GM23338 (cell line): ENCODE results near the gene LDHAL6A. TPM values are rescaled to one million over a fixed set of nuclear protein-coding genes. Genes with fewer than 3 reads are reported as not detected.
A peak's percentile ranks its signal among the peaks of the same experiment; 100 is the strongest.

ENCODE experiments used
- ATAC-seq: fragments of 200-7000 bp; cut with Tn5 transposase; 3 replicates; pipeline ENCODE4 v1.9.1; 2020
- DNase-seq: peaks from one replicate; pipeline ENCODE4 v3.0.0-alpha.2; 2015; ENCODE audit warnings: low spot score
- H2AFZ ChIP-seq: fragments of 200-600 bp; sonication (generic); 2 replicates; pipeline ENCODE4 v1.8.0; 2016; ENCODE audit warnings: antibody characterized with exemption, mild to moderate bottlenecking, moderate library complexity
- H3F3A ChIP-seq: fragments of 200-600 bp; sonication (generic); replicated peaks from 2 replicates; pipeline ENCODE4 v1.8.0; 2017; ENCODE audit warnings: antibody characterized with exemption, mixed run types, low read depth
- H3K27ac ChIP-seq: fragments of 200-600 bp; sonication (generic); 2 replicates; pipeline ENCODE4 v1.6.1; 2016; ENCODE audit warnings: low read depth
- H3K27me3 ChIP-seq: fragments of 200-600 bp; sonication (generic); 2 replicates; pipeline ENCODE4 v1.8.0; 2016; ENCODE audit warnings: mild to moderate bottlenecking, mixed run types, moderate library complexity; ENCODE audit not compliant: insufficient read depth
- H3K36me3 ChIP-seq: fragments of 200-600 bp; sonication (generic); 2 replicates; pipeline ENCODE4 v1.8.0; 2016; ENCODE audit warnings: mild to moderate bottlenecking; ENCODE audit not compliant: insufficient read depth
- H3K4me1 ChIP-seq: fragments of 200-600 bp; sonication (generic); 2 replicates; pipeline ENCODE4 v1.8.0; 2016; ENCODE audit warnings: mild to moderate bottlenecking, moderate library complexity; ENCODE audit not compliant: insufficient read depth
- H3K4me2 ChIP-seq: fragments of 200-600 bp; sonication (generic); 2 replicates; pipeline ENCODE4 v1.7.1; 2017; ENCODE audit warnings: mixed run types
- H3K4me3 ChIP-seq: fragments of 200-600 bp; sonication (generic); 2 replicates; pipeline ENCODE4 v1.6.1; 2016; ENCODE audit warnings: mixed run types
- H3K79me2 ChIP-seq: fragments of 200-600 bp; sonication (generic); replicated peaks from 2 replicates; pipeline ENCODE4 v1.8.0; 2017; ENCODE audit warnings: mild to moderate bottlenecking; ENCODE audit not compliant: insufficient read depth
- H3K9me2 ChIP-seq: fragments of 200-600 bp; sonication (generic); 2 replicates; pipeline ENCODE4 v1.8.0; 2017; ENCODE audit not compliant: insufficient read depth
- H4K20me1 ChIP-seq: fragments of 200-600 bp; sonication (generic); replicated peaks from 2 replicates; pipeline ENCODE4 v1.8.0; 2017; ENCODE audit warnings: mild to moderate bottlenecking; ENCODE audit not compliant: insufficient read depth
- H3K27ac Mint-ChIP-seq: 2 replicates; pipeline ENCODE4 v1.8.0; 2020; ENCODE audit warnings: inconsistent platforms, mild to moderate bottlenecking, moderate library complexity, mixed read lengths
- H3K27me3 Mint-ChIP-seq: 3 replicates; pipeline ENCODE4 v1.8.0; 2022; ENCODE audit warnings: low read depth, mild to moderate bottlenecking, moderate library complexity, mixed read lengths, inconsistent platforms; ENCODE audit not compliant: insufficient read depth, poor library complexity
- H3K36me3 Mint-ChIP-seq: 3 replicates; pipeline ENCODE4 v1.8.0; 2021; ENCODE audit warnings: low read depth, mild to moderate bottlenecking, inconsistent platforms, moderate library complexity, mixed read lengths
- H3K4me1 Mint-ChIP-seq: 3 replicates; pipeline ENCODE4 v1.8.0; 2020; ENCODE audit warnings: mild to moderate bottlenecking, inconsistent platforms, mixed read lengths
- H3K4me3 Mint-ChIP-seq: 3 replicates; pipeline ENCODE4 v1.8.0; 2021; ENCODE audit warnings: moderate library complexity, mild to moderate bottlenecking, inconsistent platforms, mixed read lengths
- H3K9me3 Mint-ChIP-seq: 3 replicates; pipeline ENCODE4 v1.8.0; 2020; ENCODE audit warnings: moderate library complexity, mild to moderate bottlenecking, inconsistent platforms, mixed read lengths
- CREB1 ChIP-seq: fragments of 250-450 bp; sonication (Bioruptor Pico); IDR thresholded peaks from 2 replicates; pipeline ENCODE4 v1.5.0; 2020; ENCODE audit warnings: low read depth, mild to moderate bottlenecking, moderate library complexity
- CTCF ChIP-seq, 2 experiments: fragments of 200-600 bp in 1 of 2; sonication (generic) in 1 of 2; conservative IDR thresholded peaks; 2 replicates each; pipeline versions ENCODE4 v1.5.1 to v1.6.1; 2016 to 2017; ENCODE audit warnings: antibody characterized with exemption in 2 of 2, low read depth in 2 of 2, mild to moderate bottlenecking in 2 of 2, moderate library complexity in 1 of 2
- EZH2phosphoT487 ChIP-seq: fragments of 200-600 bp; sonication (generic); IDR thresholded peaks from one replicate; pipeline ENCODE4 v1.8.1; 2018; ENCODE audit warnings: antibody characterized with exemption; ENCODE audit not compliant: unreplicated experiment
- ZNF462 ChIP-seq: fragments of 250-450 bp; sonication (Bioruptor Pico); IDR thresholded peaks from 2 replicates; pipeline ENCODE4 v1.5.0; 2020; ENCODE audit warnings: mild to moderate bottlenecking, moderate library complexity
- polyA plus RNA-seq: library from polyadenylated mRNA; unstranded; fragments of >200 nt; fragmentation: Nextera tagmentation; extraction: Ambion mirVana; gene quantifications from 2 replicates; pipeline ENCODE4 v1.2.1, GENCODE V29; 2016
- total RNA-seq: library from RNA; depleted of rRNA; stranded (reverse); fragments of >200 nt; shearing (Covaris generic); gene quantifications from 2 replicates; pipeline ENCODE4 v1.2.3, GENCODE V29; 2014
- TF ChIP-seq, protein P1 (sequence below): IDR thresholded peaks from one replicate; pipeline ENCODE4 v1.6.1; 2018; ENCODE audit warnings: antibody characterized with exemption; ENCODE audit not compliant: unreplicated experiment

Gene LDHAL6A
- total and polyA plus RNA-seq, 2 experiments from 2014 or later, result 0.10 to 0.59 TPM

- H3K36me3 Mint-ChIP-seq, result no peaks in the 10 kb centered on the region
- H3K4me1 Mint-ChIP-seq, result no peaks in the 10 kb centered on the region
- Histone ChIP-seq H3F3A (no peaks in the 10 kb centered on the region), H3K27ac (no peak overlapping the region), H3K4me2 (no peak overlapping the region), H3K27me3 (no peaks in the 10 kb centered on the region), H4K20me1 (no peaks in the 10 kb centered on the region), H3K9me2 (no peaks in the 10 kb centered on the region), H2AFZ (0 out of 2 replicates have a peak overlapping the region, but pooled peaks have one; percentile 3), H3K79me2 (no peaks in the 10 kb centered on the region), H3K36me3 (no peaks in the 10 kb centered on the region), H3K4me1 (no peaks in the 10 kb centered on the region), H3K4me3 (no peak overlapping the region)
- H3K27me3 Mint-ChIP-seq, result no peaks in the 10 kb centered on the region
- no peak for DNase-seq
- no peak overlapping the region for H3K4me3 Mint-ChIP-seq
- no peak for ATAC-seq
- no peak overlapping the region for H3K27ac Mint-ChIP-seq
- H3K9me3 Mint-ChIP-seq, result no peaks in the 10 kb centered on the region
- no peak for TF ChIP-seq CTCF (conservative IDR thresholded peaks at IDR 0.05; ENCODE audit: low read depth in 2 of 2)
These were observed 35.6 kb upstream of the LDHAL6A start for GRCh38 chr11:18420067-18420466.

DNA sequence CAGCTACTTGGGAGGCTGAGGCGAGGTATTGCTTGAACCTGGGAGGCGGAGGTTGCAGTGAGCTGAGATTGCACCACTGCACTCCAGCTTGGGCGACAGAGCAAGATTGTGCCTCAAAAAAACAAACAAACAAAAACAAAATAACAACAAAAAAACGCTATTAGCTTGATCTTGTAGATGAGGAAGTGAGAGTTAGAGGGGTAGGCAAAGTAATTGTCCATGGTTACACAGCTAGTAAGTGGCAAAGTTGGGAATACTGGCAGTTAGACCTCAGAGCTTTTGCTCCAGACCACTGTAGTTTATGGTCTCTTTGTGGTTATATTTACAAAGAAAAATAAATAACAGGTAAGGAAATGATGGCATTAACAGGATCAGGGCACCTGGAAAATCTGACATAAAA is 28.4 kb upstream of the LDHAL6A start:
- H3K27me3 ChIP-seq, result no peaks in the 10 kb centered on the region
- no peaks in the 10 kb centered on the region for H3K9me3 Mint-ChIP-seq
- no peaks in the 10 kb centered on the region for H3K36me3 ChIP-seq
- no peaks in the 10 kb centered on the region for H4K20me1 ChIP-seq
- H3K79me2 ChIP-seq, result no peaks in the 10 kb centered on the region
- no peaks in the 10 kb centered on the region for H3F3A ChIP-seq
- ATAC-seq (no peak), DNase-seq (no peak)
- no peaks in the 10 kb centered on the region for H3K9me2 ChIP-seq
- peak overlapping the region; percentile 69; the same call in 1 of the 2 replicates for H2AFZ ChIP-seq
- H3K27me3 Mint-ChIP-seq, result no peaks in the 10 kb centered on the region
- H3K4me1 ChIP-seq, result no peaks in the 10 kb centered on the region
- no peak overlapping the region for H3K4me2 ChIP-seq
- TF ChIP-seq EZH2phosphoT487, result no peak
- TF ChIP-seq, protein P1, sequence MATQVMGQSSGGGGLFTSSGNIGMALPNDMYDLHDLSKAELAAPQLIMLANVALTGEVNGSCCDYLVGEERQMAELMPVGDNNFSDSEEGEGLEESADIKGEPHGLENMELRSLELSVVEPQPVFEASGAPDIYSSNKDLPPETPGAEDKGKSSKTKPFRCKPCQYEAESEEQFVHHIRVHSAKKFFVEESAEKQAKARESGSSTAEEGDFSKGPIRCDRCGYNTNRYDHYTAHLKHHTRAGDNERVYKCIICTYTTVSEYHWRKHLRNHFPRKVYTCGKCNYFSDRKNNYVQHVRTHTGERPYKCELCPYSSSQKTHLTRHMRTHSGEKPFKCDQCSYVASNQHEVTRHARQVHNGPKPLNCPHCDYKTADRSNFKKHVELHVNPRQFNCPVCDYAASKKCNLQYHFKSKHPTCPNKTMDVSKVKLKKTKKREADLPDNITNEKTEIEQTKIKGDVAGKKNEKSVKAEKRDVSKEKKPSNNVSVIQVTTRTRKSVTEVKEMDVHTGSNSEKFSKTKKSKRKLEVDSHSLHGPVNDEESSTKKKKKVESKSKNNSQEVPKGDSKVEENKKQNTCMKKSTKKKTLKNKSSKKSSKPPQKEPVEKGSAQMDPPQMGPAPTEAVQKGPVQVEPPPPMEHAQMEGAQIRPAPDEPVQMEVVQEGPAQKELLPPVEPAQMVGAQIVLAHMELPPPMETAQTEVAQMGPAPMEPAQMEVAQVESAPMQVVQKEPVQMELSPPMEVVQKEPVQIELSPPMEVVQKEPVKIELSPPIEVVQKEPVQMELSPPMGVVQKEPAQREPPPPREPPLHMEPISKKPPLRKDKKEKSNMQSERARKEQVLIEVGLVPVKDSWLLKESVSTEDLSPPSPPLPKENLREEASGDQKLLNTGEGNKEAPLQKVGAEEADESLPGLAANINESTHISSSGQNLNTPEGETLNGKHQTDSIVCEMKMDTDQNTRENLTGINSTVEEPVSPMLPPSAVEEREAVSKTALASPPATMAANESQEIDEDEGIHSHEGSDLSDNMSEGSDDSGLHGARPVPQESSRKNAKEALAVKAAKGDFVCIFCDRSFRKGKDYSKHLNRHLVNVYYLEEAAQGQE, result no peak
- no peak overlapping the region for H3K4me3 Mint-ChIP-seq
- no peaks in the 10 kb centered on the region for H3K36me3 Mint-ChIP-seq
- H3K27ac Mint-ChIP-seq, result no peak overlapping the region
- H3K4me3 ChIP-seq, result no peak overlapping the region
- no peak overlapping the region for H3K27ac ChIP-seq
- no peaks in the 10 kb centered on the region for H3K4me1 Mint-ChIP-seq

DNA sequence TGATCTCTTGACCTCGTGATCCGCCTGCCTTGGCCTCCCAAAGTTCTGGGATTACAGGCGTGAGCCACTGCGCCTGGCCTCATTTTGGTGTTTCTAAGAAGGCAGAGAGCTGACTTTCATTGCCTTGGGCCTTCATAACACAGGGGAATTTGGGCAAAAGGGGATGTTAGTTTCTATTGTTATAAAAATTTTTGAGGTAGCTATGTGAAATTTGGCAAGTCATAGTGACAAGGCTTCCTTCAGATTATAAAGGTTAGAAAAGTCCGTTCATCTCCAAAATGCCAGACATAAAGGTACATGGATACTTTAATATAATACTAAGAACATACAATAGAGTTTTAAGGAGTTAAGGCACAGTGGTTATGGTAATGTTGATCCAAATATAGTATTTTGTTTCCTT is 26.3 kb upstream of the LDHAL6A start:
- Mint-ChIP-seq H3K27ac (no peak overlapping the region), H3K27me3 (peaks cover 4% of the 10 kb centered on the region), H3K36me3 (no peaks in the 10 kb centered on the region), H3K9me3 (no peaks in the 10 kb centered on the region), H3K4me3 (no peak overlapping the region), H3K4me1 (no peaks in the 10 kb centered on the region)
- H2AFZ ChIP-seq, result no peak overlapping the region
- H3K27ac ChIP-seq, result no peak overlapping the region
- H3F3A ChIP-seq, result no peaks in the 10 kb centered on the region
- H3K27me3 ChIP-seq, result no peaks in the 10 kb centered on the region
- no peaks in the 10 kb centered on the region for H3K4me1 ChIP-seq
- no peak overlapping the region for H3K4me3 ChIP-seq
- DNase-seq (no peak), ATAC-seq (no peak)
- no peak overlapping the region for H3K4me2 ChIP-seq
- H3K79me2 ChIP-seq, result no peaks in the 10 kb centered on the region
- H3K36me3 ChIP-seq, result no peaks in the 10 kb centered on the region
- H4K20me1 ChIP-seq, result no peaks in the 10 kb centered on the region
- no peaks in the 10 kb centered on the region for H3K9me2 ChIP-seq
- no peak for TF ChIP-seq CREB1 (CRISPR knock-in tag)
- no peak for TF ChIP-seq ZNF462 (CRISPR knock-in tag)
